Measurements from ENCODE around the gene SCG3. TPM values are rescaled to one million over a fixed set of nuclear protein-coding genes. Genes with fewer than 3 reads are reported as not detected.

SCG3 gene
- total and polyA plus RNA-seq, 4 donors: 0.15 TPM; not detected in 3

- intact Hi-C loops (cut with DNase I): no loop called here
- no peak for DNase-seq
- no peak for ATAC-seq (ENCODE audit: low FRiP score)
- H3K4me3 ChIP-seq (ENCODE audit: low read length in 2 of 2): no peak overlapping the region
- 61 to 77% methylated on average over 1 of the region's 1 CpG for WGBS, 2 donors
- no peaks in the 10 kb centered on the region for H3K9me3 ChIP-seq (ENCODE audit: control insufficient read depth, low read length)
- no peak overlapping the region for H3K27ac ChIP-seq (ENCODE audit: low read depth in 1 of 2, low read length in 2 of 2)
- H3K27me3 ChIP-seq (ENCODE audit: control insufficient read depth in 1 of 2, insufficient read depth in 2 of 2, low read length in 1 of 2): no peaks in the 10 kb centered on the region
- H3K4me1 ChIP-seq (ENCODE audit: control insufficient read depth in 1 of 2, insufficient read depth in 2 of 2, low read length in 2 of 2): no peaks in the 10 kb centered on the region
- H3K36me3 ChIP-seq (ENCODE audit: control insufficient read depth in 1 of 2, insufficient read depth in 2 of 2, low read length in 1 of 2): no peaks in the 10 kb centered on the region
These were observed 33.6 kb downstream of the SCG3 start for GRCh38 chr15:51714911-51715310.

GRCh38 chr15:51718219-51718618 lies 36.9 kb downstream of the SCG3 start:
- intact Hi-C loops (cut with DNase I): no loop called here
- H3K4me3 ChIP-seq (ENCODE audit: low read length in 2 of 2): no peak overlapping the region
- no peak overlapping the region for H3K27ac ChIP-seq (ENCODE audit: low read depth in 1 of 2, low read length in 2 of 2)
- DNase-seq (no peak), ATAC-seq (ENCODE audit: low FRiP score) (no peak)
- no peaks in the 10 kb centered on the region for H3K4me1 ChIP-seq (ENCODE audit: control insufficient read depth in 1 of 2, insufficient read depth in 2 of 2, low read length in 2 of 2)
- WGBS, 2 donors: 40 to 43% methylated on average over 4 of the region's 4 CpGs
- H3K27me3 ChIP-seq (ENCODE audit: control insufficient read depth in 1 of 2, insufficient read depth in 2 of 2, low read length in 1 of 2): no peaks in the 10 kb centered on the region
- H3K9me3 ChIP-seq (ENCODE audit: control insufficient read depth, low read length): no peaks in the 10 kb centered on the region
- peaks cover 0 to 4% of the 10 kb centered on the region in 2 donors for H3K36me3 ChIP-seq (ENCODE audit: control insufficient read depth in 1 of 2, insufficient read depth in 2 of 2, low read length in 1 of 2)

GRCh38 chr15:51718746-51719145 lies 37.4 kb downstream of the SCG3 start:
- intact Hi-C loops (cut with DNase I): no loop called here
- Histone ChIP-seq H3K4me3 (ENCODE audit: low read length in 2 of 2) (no peak overlapping the region), H3K4me1 (ENCODE audit: control insufficient read depth in 1 of 2, insufficient read depth in 2 of 2, low read length in 2 of 2) (no peaks in the 10 kb centered on the region), H3K9me3 (ENCODE audit: control insufficient read depth, low read length) (no peaks in the 10 kb centered on the region), H3K27ac (ENCODE audit: low read depth in 1 of 2, low read length in 2 of 2) (no peak overlapping the region), H3K36me3 (ENCODE audit: control insufficient read depth in 1 of 2, insufficient read depth in 2 of 2, low read length in 1 of 2) (peaks cover 0 to 4% of the 10 kb centered on the region in 2 donors), H3K27me3 (ENCODE audit: control insufficient read depth in 1 of 2, insufficient read depth in 2 of 2, low read length in 1 of 2) (no peaks in the 10 kb centered on the region)
- 71 to 80% methylated on average over 3 of the region's 3 CpGs for WGBS, 2 donors
- ATAC-seq (ENCODE audit: low FRiP score): no peak
- DNase-seq: no peak

GRCh38 chr15:51720201-51720995 lies 39.1 kb downstream of the SCG3 start:
- intact Hi-C loops (cut with DNase I): no loop called here
- H3K27me3 ChIP-seq (ENCODE audit: control insufficient read depth in 1 of 2, insufficient read depth in 2 of 2, low read length in 1 of 2): no peaks in the 10 kb centered on the region
- no peak for DNase-seq
- no peak overlapping the region for H3K4me3 ChIP-seq (ENCODE audit: low read length in 2 of 2)
- no peaks in the 10 kb centered on the region for H3K4me1 ChIP-seq (ENCODE audit: control insufficient read depth in 1 of 2, insufficient read depth in 2 of 2, low read length in 2 of 2)
- no peaks in the 10 kb centered on the region for H3K9me3 ChIP-seq (ENCODE audit: control insufficient read depth, low read length)
- WGBS, 2 donors: 73 to 87% methylated on average over 8 of the region's 8 CpGs
- H3K36me3 ChIP-seq (ENCODE audit: control insufficient read depth in 1 of 2, insufficient read depth in 2 of 2, low read length in 1 of 2): peaks cover 0 to 4% of the 10 kb centered on the region in 2 donors
- no peak overlapping the region for H3K27ac ChIP-seq (ENCODE audit: low read depth in 1 of 2, low read length in 2 of 2)
- no peak for ATAC-seq (ENCODE audit: low FRiP score)

- intact Hi-C loops (cut with DNase I): no loop called here
These were observed 40.1 kb downstream of the SCG3 start for GRCh38 chr15:51721199-51721960.

GRCh38 chr15:51724199-51724598 lies 42.9 kb downstream of the SCG3 start:
- WGBS, 2 donors: 98 to 99% methylated on average over 2 of the region's 2 CpGs
- H3K27me3 ChIP-seq (ENCODE audit: control insufficient read depth in 1 of 2, insufficient read depth in 2 of 2, low read length in 1 of 2): no peaks in the 10 kb centered on the region
- H3K36me3 ChIP-seq (ENCODE audit: control insufficient read depth in 1 of 2, insufficient read depth in 2 of 2, low read length in 1 of 2): peaks cover 0 to 4% of the 10 kb centered on the region in 2 donors
- intact Hi-C loops (cut with DNase I): no loop called here
- H3K27ac ChIP-seq (ENCODE audit: low read depth in 1 of 2, low read length in 2 of 2): no peak overlapping the region
- ATAC-seq (ENCODE audit: low FRiP score): no peak
- no peak for DNase-seq
- no peak overlapping the region for H3K4me3 ChIP-seq (ENCODE audit: low read length in 2 of 2)
- H3K4me1 ChIP-seq (ENCODE audit: control insufficient read depth in 1 of 2, insufficient read depth in 2 of 2, low read length in 2 of 2): no peaks in the 10 kb centered on the region
- no peaks in the 10 kb centered on the region for H3K9me3 ChIP-seq (ENCODE audit: control insufficient read depth, low read length)

More at GRCh38 chr15:51721199-51721960, 40.1 kb downstream of the SCG3 start:
- ATAC-seq (ENCODE audit: low FRiP score): no peak
- Histone ChIP-seq H3K27me3 (ENCODE audit: control insufficient read depth in 1 of 2, insufficient read depth in 2 of 2, low read length in 1 of 2) (no peaks in the 10 kb centered on the region), H3K9me3 (ENCODE audit: control insufficient read depth, low read length) (no peaks in the 10 kb centered on the region), H3K27ac (ENCODE audit: low read depth in 1 of 2, low read length in 2 of 2) (no peak overlapping the region), H3K36me3 (ENCODE audit: control insufficient read depth in 1 of 2, insufficient read depth in 2 of 2, low read length in 1 of 2) (peaks cover 0 to 4% of the 10 kb centered on the region in 2 donors), H3K4me3 (ENCODE audit: low read length in 2 of 2) (no peak overlapping the region), H3K4me1 (ENCODE audit: control insufficient read depth in 1 of 2, insufficient read depth in 2 of 2, low read length in 2 of 2) (no peaks in the 10 kb centered on the region)
- 61 to 77% methylated on average over 5 of the region's 5 CpGs for WGBS, 2 donors
- no peak for DNase-seq

- 70 to 78% methylated on average over 1 of the region's 1 CpG for WGBS, 2 donors
- DNase-seq: no peak
- Histone ChIP-seq H3K36me3 (ENCODE audit: control insufficient read depth in 1 of 2, insufficient read depth in 2 of 2, low read length in 1 of 2) (peaks cover 0 to 4% of the 10 kb centered on the region in 2 donors), H3K4me3 (ENCODE audit: low read length in 2 of 2) (no peak overlapping the region), H3K4me1 (ENCODE audit: control insufficient read depth in 1 of 2, insufficient read depth in 2 of 2, low read length in 2 of 2) (no peaks in the 10 kb centered on the region), H3K27me3 (ENCODE audit: control insufficient read depth in 1 of 2, insufficient read depth in 2 of 2, low read length in 1 of 2) (no peaks in the 10 kb centered on the region), H3K27ac (ENCODE audit: low read depth in 1 of 2, low read length in 2 of 2) (no peak overlapping the region), H3K9me3 (ENCODE audit: control insufficient read depth, low read length) (no peaks in the 10 kb centered on the region)
- no peak for ATAC-seq (ENCODE audit: low FRiP score)
- intact Hi-C loops (cut with DNase I): no loop called here
These were observed 43.4 kb downstream of the SCG3 start for GRCh38 chr15:51724673-51725072.

- no peak overlapping the region for H3K4me3 ChIP-seq (ENCODE audit: low read length in 2 of 2)
- H3K27ac ChIP-seq (ENCODE audit: low read depth in 1 of 2, low read length in 2 of 2): no peak overlapping the region
- H3K27me3 ChIP-seq (ENCODE audit: control insufficient read depth in 1 of 2, insufficient read depth in 2 of 2, low read length in 1 of 2): no peaks in the 10 kb centered on the region
- peaks cover 0 to 2% of the 10 kb centered on the region in 2 donors for H3K4me1 ChIP-seq (ENCODE audit: control insufficient read depth in 1 of 2, insufficient read depth in 2 of 2, low read length in 2 of 2)
- H3K9me3 ChIP-seq (ENCODE audit: control insufficient read depth, low read length): no peaks in the 10 kb centered on the region
- intact Hi-C loops (cut with DNase I): no loop called here
- ATAC-seq (ENCODE audit: low FRiP score): peak; percentile 57
- DNase-seq: no peak
- 41 to 45% methylated on average over 5 of the region's 5 CpGs for WGBS, 2 donors
- peaks cover 0 to 2% of the 10 kb centered on the region in 2 donors for H3K36me3 ChIP-seq (ENCODE audit: control insufficient read depth in 1 of 2, insufficient read depth in 2 of 2, low read length in 1 of 2)
These were observed 45.2 kb downstream of the SCG3 start for GRCh38 chr15:51726302-51727073.
